IPS DF 4.7 (cell line): ENCODE measurements around the gene CORO1A.
"Not testable (repeated sequence)": the region's sequence is repeated elsewhere in the genome, so short reads cannot be mapped to it uniquely, and the experiment has no call there.

Experiments
- DNase-seq: peaks from one replicate; pipeline ENCODE4 v3.0.0-alpha.2; 2013; ENCODE audit warnings: low spot score; ENCODE audit errors: extremely low read depth

CORO1A gene

DNA sequence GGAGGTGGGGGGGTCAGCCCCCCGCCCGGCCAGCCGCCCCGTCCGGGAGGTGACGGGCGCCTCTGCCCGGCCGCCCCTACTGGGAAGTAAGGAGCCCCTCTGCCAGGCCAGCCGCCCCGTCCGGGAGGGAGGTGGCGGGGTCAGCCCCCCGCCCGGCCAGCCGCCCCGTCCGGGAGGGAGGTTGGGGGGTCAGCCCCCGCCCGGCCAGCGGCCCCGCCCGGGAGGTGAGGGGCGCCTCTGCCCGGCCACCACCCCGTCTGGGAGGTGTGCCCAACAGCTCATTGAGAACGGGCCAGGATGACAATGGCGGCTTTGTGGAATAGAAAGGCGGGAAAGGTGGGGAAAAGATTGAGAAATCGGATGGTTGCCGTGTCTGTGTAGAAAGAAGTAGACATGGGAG, 13.3 kb upstream of the CORO1A start:
- DNase-seq, result not testable (repeated sequence)

DNA sequence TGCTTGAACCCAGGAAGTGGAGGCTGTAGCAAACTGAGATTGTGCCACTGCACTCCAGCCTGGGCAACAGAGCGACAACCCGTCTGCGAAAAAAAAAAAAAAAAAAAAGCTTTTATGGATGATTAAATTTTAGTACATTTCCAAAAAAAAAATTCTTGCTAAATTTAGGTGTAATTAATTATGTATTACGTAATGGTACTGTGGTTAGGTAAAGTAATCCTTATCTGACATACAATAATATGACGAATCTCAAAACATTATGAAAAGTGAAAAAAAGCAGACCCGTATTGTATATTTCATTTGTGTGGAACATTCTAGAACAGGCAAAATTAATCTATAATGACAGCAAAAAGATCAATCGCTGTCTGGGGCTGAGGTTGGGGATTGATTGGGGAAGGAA, 10.3 kb upstream of the CORO1A start:
- DNase-seq, result no peak

GRCh38 chr16:30176876-30177275, 6.5 kb upstream of the CORO1A start:
- not testable (repeated sequence) for DNase-seq

DNA sequence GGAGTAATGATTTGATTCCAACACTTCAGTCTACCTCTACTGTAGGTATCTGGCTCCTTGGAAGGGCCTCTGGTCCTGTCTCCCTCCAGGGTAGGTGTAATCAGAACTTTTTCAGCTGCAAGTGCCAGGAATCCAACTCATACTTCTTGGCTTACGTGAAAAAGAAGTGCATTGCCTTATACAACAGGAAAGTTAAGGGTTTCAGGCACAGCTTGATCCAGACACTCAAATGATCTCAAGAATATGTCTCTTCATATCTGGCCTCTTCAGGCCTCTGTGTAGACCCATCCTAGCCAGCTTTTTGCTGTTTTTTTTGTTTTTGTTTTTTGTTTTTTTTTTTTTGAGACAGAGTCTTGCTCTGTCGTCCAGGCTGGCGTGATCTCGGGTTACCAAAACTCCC, 4.2 kb upstream of the CORO1A start:
- no peak for DNase-seq

- DNase-seq, result no peak
Measured at GRCh38 chr16:30179931-30180330, 3.5 kb upstream of the CORO1A start.

- no peak for DNase-seq
Measured at GRCh38 chr16:30180741-30181140, 2.7 kb upstream of the CORO1A start.

- no peak for DNase-seq
Measured at GRCh38 chr16:30184096-30184890, 891 bp downstream of the CORO1A start.

DNA sequence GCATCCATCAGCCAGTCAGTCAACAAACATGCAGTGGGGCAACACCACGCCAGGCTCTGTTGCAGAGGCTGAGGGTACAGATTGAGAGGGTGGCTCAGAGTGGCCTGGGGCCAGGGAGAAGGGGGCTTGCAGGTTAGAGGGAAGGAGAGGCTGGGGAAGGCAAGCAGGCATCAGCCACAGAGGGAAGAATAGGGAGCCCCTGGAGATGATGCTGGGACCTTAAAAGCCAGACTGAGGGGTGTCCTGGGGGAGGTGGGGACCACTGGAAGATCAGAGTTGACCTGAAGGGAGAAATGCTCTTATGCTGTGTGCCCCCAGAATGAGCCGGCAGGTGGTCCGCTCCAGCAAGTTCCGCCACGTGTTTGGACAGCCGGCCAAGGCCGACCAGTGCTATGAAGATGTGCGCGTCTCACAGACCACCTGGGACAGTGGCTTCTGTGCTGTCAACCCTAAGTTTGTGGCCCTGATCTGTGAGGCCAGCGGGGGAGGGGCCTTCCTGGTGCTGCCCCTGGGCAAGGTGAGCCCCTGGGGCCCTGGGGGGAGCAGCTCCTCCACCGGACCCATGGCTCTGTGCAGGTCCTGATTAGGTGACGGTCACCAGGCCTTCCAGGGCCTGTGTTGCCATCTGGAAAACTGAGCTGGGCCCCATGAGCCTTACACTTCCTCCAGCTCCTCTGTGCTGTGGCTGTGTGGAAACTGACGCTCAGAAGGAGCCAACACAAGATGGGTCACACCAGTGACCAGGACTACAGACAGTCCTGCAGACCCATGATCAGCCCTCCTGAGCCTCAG, 1.7 kb downstream of the CORO1A start:
- DNase-seq, result no peak

DNA sequence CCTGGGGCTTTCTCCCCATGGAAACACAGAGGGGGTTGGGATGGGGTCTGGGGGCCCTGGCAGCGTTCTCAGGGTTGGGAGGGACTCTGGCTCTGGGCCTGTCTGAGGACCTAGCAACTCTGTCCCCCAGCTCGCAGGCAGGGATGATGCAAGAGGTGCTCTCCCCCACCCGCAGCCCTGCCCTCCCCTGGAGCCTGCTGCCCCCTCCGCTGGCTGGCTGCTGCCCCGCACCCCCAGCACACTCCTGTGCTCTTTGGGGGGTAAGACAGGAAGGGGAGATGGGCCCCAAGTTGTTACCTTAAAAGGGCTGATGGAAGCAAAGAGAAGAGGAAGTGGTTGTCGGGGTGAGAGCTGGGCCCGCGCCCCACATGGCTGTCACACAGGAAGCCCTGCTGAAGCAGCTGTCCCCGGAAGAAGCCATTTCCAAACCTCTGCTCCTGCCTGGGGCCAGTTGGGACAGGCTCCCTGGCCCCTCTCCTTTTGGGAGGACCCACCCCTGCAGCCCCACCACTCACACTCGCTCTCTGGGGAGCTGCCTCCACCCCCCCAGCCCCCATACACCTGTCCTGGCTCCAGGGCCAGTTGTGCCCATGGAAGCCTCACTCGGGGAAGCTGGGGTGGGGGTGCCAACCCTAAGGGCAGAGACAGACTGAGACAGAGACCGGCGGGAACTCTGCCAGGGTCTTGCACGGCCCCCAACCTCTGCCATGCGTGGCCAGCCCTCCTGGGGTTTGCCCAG, 2.5 kb downstream of the CORO1A start:
- no peak for DNase-seq

GRCh38 chr16:30186444-30186781, 3.0 kb downstream of the CORO1A start:
- DNase-seq, result no peak

DNA sequence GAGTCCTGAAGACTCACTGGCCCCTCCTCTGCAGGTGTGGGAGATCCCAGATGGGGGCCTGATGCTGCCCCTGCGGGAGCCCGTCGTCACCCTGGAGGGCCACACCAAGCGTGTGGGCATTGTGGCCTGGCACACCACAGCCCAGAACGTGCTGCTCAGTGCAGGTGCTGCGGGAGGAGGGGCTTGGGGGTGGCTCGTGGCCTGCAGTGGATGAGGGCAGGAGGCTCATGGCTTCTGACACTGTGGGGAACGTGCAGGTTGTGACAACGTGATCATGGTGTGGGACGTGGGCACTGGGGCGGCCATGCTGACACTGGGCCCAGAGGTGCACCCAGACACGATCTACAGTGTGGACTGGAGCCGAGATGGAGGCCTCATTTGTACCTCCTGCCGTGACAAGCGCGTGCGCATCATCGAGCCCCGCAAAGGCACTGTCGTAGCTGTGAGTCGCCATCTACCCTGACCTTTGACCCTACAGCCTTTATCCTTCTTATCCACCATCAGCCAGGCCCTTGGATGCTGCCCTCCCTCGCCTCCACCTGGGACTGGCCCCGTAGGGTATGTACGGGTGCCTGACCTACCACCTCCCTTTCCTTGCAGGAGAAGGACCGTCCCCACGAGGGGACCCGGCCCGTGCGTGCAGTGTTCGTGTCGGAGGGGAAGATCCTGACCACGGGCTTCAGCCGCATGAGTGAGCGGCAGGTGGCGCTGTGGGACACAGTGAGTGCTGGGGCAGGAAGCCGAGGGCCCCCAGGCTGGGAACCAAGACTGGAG, 3.6 kb downstream of the CORO1A start:
- no peak for DNase-seq

GRCh38 chr16:30187556-30187865, 4.1 kb downstream of the CORO1A start:
- DNase-seq, result no peak

DNA sequence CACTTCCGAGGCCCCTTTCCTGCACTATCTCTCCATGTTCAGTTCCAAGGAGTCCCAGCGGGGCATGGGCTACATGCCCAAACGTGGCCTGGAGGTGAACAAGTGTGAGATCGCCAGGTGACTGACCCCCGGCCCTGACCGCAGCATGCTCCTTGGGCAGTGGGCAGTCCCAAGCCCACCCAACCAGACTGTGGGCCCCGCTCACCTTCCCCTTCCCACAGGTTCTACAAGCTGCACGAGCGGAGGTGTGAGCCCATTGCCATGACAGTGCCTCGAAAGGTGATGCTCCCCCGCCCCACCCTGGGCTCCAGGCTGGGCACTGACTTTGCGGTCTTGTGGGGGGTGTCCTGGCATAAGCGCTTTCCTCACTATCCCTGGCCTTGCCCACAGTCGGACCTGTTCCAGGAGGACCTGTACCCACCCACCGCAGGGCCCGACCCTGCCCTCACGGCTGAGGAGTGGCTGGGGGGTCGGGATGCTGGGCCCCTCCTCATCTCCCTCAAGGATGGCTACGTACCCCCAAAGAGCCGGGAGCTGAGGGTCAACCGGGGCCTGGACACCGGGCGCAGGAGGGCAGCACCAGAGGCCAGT, 4.7 kb downstream of the CORO1A start:
- no peak for DNase-seq

GRCh38 chr16:30191158-30191557, 7.8 kb downstream of the CORO1A start:
- not testable (repeated sequence) for DNase-seq

- not testable (repeated sequence) for DNase-seq
Measured at GRCh38 chr16:30193098-30193497, 9.7 kb downstream of the CORO1A start.

GRCh38 chr16:30193615-30194014, 10.2 kb downstream of the CORO1A start, which contains the start of the genes BOLA2B and SLX1A:
Gene BOLA2B, minus strand, starts transcription at chr16:30193666. Its CDS starts 71 bp downstream, at chr16:30193595.
Gene SLX1A, plus strand, starts transcription at chr16:30193875. Its CDS starts 210 bp downstream, at chr16:30194085.
- not testable (repeated sequence) for DNase-seq

GRCh38 chr16:30194172-30194925, 10.9 kb downstream of the CORO1A start:
- not testable (repeated sequence) for DNase-seq

DNA sequence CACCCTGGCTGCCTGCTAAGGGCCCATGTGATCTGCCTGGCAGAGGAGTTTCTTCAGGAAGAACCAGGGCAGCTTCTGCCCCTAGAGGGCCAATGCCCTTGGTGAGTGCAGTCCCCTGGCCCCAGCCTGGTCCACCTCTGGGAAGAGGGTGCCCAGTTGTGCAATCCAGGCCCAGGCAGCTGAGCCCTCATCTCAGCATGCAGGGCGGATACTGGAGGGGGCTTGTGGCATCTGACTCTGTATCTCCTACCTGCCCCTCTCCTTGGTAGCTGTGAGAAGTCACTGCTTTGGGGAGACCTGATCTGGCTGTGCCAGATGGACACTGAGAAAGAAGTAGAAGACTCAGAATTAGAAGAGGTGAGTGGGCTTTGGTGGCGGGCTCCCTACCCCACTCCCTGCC, 13.6 kb downstream of the CORO1A start:
- not testable (repeated sequence) for DNase-seq

GRCh38 chr16:30199049-30199448, 15.6 kb downstream of the CORO1A start, which contains the start of gene SULT1A3:
Gene SULT1A3, plus strand, starts transcription at chr16:30199255. Its CDS starts 1,474 bp downstream, at chr16:30200729.
- not testable (repeated sequence) for DNase-seq
